ENCODE data around the gene WDR11. TPM values are rescaled to one million over a fixed set of nuclear protein-coding genes. Genes with fewer than 3 reads are reported as not detected.

WDR11 gene
- total RNA-seq, 1 donor from 2014 or later = 31.9 TPM

DNA sequence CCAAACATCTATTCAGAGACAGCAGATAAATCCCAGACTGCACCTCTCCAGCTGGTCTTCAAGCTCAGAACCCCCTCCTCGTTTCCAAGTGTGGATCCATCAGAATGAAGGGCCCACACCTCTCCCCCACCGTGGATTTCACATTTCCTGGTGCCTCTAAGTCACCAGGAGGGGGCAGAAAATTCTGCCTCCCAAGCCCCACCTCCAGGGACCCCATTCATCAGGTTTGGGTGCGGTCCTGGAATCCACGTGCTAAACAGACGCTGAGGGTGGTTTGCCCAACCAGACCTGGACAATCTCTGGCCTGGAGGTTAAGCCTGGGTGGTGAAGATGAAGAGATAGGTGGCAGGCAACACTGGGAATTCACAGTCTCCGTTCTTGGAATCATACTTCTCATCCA lies 92.4 kb downstream of the WDR11 start:
- TF ChIP-seq, protein P1, sequence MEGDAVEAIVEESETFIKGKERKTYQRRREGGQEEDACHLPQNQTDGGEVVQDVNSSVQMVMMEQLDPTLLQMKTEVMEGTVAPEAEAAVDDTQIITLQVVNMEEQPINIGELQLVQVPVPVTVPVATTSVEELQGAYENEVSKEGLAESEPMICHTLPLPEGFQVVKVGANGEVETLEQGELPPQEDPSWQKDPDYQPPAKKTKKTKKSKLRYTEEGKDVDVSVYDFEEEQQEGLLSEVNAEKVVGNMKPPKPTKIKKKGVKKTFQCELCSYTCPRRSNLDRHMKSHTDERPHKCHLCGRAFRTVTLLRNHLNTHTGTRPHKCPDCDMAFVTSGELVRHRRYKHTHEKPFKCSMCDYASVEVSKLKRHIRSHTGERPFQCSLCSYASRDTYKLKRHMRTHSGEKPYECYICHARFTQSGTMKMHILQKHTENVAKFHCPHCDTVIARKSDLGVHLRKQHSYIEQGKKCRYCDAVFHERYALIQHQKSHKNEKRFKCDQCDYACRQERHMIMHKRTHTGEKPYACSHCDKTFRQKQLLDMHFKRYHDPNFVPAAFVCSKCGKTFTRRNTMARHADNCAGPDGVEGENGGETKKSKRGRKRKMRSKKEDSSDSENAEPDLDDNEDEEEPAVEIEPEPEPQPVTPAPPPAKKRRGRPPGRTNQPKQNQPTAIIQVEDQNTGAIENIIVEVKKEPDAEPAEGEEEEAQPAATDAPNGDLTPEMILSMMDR (conservative IDR thresholded peaks at IDR 0.05; ENCODE audit: low read depth, low read length) = no peak
- DNase-seq (ENCODE audit: low read depth) = no peak
- H3K4me3 ChIP-seq (ENCODE audit: low read depth, low read length) = no peak overlapping the region

DNA sequence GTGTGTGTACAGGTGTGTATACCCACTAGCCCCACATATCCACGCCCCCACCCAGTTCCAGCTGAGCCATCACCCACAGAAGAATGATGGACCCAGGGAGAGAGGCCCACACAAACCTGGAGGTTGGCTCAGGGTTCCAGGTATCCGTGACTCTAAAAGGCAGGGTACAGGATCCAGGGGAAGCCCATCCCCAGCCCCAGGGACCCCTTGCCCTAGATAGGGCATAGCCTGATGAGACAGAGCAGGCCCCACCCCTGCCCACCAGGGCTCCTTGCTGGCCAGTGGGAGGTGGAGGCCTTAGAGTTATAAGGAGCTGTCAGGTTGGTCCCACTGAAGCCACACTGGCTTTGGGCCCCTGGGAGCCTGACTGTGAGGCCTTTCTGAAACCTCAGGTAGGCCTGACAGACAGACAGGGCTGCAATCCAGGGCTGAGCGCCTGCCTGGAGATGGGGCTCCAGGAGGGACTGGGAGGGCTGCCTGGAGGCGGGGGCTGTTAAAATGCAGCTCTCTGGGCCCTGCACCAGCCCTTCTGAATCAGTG lies 93.5 kb downstream of the WDR11 start:
- no peak for DNase-seq (ENCODE audit: low read depth)
- TF ChIP-seq, protein P1 (conservative IDR thresholded peaks at IDR 0.05; ENCODE audit: low read depth, low read length) = no peak

DNA sequence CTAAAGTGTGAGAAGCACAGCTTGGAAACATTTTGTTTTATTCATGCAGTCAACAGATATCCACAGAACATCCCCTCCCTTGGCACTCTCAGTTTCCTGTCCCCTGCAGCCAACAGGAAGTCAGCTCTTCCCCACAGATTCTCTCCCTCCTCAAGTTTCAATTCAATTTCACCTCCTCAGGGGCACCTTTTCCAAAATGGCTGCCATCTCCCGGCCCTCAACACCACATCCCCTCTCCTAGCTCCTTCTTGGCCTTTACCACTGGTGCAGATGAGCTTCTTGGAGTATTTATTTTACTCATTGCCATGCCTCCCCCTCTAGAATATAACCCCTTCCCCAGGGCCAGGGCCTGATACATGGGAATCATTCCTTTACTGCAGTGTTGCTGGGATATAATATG lies 94.0 kb downstream of the WDR11 start:
- TF ChIP-seq, protein P1 (conservative IDR thresholded peaks at IDR 0.05; ENCODE audit: low read depth, low read length) = no peak
- no peak overlapping the region for H3K4me3 ChIP-seq (ENCODE audit: low read depth, low read length)
- no peak for DNase-seq (ENCODE audit: low read depth)

More for the DNA sequence above, 93.5 kb downstream of the WDR11 start:
- H3K4me3 ChIP-seq (ENCODE audit: low read depth, low read length) = no peak overlapping the region

DNA sequence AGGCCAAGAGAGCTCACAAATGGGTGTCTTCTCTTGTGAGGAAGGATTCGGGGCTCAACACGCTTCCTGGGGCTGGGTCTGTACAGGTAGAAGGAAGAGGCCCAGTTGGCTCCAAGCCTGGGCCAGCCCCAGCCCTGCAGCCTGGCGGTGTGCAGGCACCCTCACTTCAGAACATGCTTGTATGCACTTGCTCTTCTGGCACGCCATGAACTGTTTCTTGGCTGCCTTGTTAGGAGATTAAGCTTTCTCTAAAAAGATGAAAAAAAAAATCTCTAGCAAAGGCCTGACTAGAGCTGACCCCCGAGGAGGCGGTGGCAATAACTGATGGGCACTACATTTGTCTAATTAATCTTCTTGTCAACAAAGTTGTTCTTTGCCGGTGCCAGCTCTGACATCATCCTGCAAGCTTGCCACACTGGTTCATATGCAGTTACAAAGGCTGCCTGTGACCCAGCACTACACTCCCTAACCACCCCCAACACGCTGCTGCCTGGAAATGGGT lies 94.7 kb downstream of the WDR11 start:
- TF ChIP-seq, protein P1 (conservative IDR thresholded peaks at IDR 0.05; ENCODE audit: low read depth, low read length) = no peak
- no peak for DNase-seq (ENCODE audit: low read depth)
- H3K4me3 ChIP-seq (ENCODE audit: low read depth, low read length) = no peak overlapping the region

DNA sequence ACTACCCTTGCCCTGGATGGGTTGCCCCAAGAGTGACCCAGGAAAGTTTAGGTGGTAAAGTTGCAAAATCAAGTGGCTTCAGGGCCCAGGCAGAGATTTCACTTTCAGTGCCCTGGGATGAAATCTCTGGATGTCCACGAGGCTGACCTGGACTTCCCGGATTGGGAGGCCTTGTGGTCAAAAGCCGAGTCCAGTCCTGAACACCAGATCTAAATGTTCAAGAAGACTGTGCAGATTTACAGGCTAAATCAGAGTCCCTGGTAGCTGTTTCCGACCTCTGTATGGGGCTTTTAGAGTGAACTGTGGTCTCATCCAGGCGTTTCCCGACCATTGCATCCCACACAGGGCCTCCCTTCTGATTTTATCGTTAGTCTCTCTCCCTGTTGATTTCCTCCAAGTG lies 95.3 kb downstream of the WDR11 start:
- no peak for DNase-seq (ENCODE audit: low read depth)
- TF ChIP-seq, protein P1 (conservative IDR thresholded peaks at IDR 0.05; ENCODE audit: low read depth, low read length) = no peak

DNA sequence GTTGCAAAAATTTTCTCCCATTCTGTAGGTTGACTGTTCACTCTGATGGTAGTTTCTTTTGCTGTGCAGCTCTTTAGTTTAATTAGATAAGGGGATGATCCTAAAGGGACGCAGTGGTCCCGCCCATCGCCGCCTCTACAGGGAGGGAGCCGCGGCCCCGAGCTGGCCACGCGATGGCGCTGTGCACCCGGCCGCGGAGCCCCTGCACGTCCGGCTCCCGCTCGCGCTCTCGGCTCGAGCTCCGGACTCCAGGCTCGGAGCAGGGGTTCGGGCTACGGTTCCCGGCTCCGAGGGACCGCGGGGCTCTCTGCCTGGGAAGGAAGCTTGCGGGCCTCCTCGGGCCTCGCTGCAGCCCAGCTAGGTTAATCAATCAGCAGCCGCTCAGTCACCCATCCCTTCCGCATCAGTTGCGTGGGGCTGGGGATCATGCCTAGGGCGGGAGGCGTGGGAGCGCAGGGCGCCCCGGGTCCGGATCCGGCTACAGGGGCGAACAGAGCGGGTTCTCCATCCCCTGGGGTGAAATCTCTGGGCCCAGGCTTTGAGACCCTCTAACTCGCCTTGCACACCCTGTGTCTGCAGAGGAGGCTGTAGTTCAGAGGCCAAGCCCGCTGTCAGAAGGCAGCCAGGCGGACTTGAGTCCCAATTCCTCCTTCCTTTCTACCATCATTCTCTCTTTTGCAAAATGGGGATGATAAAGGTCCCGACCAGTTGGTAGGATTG lies 97.9 kb downstream of the WDR11 start:
- no peak for DNase-seq (ENCODE audit: low read depth)
- TF ChIP-seq, protein P1 (conservative IDR thresholded peaks at IDR 0.05; ENCODE audit: low read depth, low read length) = peak; percentile 84
- peak overlapping the region; percentile 41 for H3K4me3 ChIP-seq (ENCODE audit: low read depth, low read length)

More for the DNA sequence above, 95.3 kb downstream of the WDR11 start:
- no peak overlapping the region for H3K4me3 ChIP-seq (ENCODE audit: low read depth, low read length)
